ENCODE measurements around the gene SDCCAG8. TPM values are rescaled to one million over a fixed set of nuclear protein-coding genes. Genes with fewer than 3 reads are reported as not detected.

SDCCAG8 gene
- total RNA-seq, 1 donor from 2014 or later = 19.8 TPM

DNA sequence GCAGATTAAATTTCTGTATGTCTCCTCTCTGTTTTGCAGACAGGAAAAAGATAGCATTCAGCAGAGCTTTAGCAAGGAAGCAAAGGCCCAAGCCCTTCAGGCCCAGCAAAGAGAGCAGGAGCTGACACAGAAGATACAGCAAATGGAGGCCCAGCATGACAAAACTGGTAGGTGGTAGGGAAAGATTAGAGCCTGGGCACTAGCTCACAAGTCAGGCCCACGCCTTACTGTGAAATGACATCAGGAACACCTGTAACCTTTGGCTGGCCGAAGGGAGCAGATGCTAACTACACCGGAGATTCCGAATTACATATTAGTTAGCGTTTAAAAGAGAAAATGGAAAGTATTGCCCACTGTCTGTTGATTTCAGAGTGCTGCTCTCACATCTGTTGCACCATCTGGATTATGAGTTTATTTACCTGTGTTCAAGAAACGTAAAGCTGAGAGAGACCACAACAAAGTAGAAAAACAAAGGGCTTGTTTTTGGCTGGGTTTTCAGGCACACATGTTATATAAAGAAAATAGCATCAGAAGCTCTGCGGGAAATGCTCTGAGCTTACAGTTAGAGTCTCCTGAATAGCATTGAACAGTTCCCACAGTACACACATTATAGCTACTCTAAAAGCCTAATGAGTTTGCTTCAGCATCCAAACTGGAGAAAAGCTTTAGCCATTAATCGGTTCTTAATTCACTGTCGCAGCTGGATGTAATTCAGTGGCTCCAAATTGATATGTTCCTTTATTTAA is 160.0 kb downstream of the SDCCAG8 start:
- no peaks in the 10 kb centered on the region for H3K27me3 Mint-ChIP-seq (ENCODE audit: low read depth)
- peaks cover 7% of the 10 kb centered on the region for H3K36me3 Mint-ChIP-seq (ENCODE audit: low read depth)
- H3K9me3 Mint-ChIP-seq (ENCODE audit: low read depth) = no peaks in the 10 kb centered on the region
- H3K4me3 Mint-ChIP-seq (ENCODE audit: unreplicated experiment) = no peak overlapping the region
- no peak for DNase-seq (ENCODE audit: low spot score)
- TF ChIP-seq, protein P1, sequence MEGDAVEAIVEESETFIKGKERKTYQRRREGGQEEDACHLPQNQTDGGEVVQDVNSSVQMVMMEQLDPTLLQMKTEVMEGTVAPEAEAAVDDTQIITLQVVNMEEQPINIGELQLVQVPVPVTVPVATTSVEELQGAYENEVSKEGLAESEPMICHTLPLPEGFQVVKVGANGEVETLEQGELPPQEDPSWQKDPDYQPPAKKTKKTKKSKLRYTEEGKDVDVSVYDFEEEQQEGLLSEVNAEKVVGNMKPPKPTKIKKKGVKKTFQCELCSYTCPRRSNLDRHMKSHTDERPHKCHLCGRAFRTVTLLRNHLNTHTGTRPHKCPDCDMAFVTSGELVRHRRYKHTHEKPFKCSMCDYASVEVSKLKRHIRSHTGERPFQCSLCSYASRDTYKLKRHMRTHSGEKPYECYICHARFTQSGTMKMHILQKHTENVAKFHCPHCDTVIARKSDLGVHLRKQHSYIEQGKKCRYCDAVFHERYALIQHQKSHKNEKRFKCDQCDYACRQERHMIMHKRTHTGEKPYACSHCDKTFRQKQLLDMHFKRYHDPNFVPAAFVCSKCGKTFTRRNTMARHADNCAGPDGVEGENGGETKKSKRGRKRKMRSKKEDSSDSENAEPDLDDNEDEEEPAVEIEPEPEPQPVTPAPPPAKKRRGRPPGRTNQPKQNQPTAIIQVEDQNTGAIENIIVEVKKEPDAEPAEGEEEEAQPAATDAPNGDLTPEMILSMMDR (IDR thresholded peaks at IDR 0.05) = no peak
- no peak overlapping the region for H3K27ac Mint-ChIP-seq (ENCODE audit: unreplicated experiment)
- no peaks in the 10 kb centered on the region for H3K4me1 Mint-ChIP-seq (ENCODE audit: low read depth)

DNA sequence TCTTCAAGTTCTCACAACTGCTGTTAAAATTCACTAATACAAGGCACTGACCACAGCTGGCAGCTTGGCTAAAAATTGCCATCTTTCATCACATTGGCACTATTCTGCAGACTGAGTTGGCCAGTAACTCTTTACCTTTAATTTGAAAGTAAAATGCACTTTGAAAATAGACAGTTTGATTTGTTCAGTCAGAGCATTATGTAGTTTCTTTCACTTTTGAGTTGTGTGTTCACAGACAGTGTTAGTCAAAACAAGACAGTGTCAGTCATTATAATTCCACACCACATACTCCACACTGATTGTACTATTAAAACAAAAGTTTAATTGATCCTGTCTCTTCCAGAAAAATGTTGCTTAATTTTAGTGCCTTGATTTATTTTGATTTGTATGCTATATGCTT is 160.7 kb downstream of the SDCCAG8 start:
- no peaks in the 10 kb centered on the region for H3K27me3 Mint-ChIP-seq (ENCODE audit: low read depth)
- H3K4me1 Mint-ChIP-seq (ENCODE audit: low read depth) = peaks cover 3% of the 10 kb centered on the region
- no peak for DNase-seq (ENCODE audit: low spot score)
- no peak overlapping the region for H3K27ac Mint-ChIP-seq (ENCODE audit: unreplicated experiment)
- no peaks in the 10 kb centered on the region for H3K9me3 Mint-ChIP-seq (ENCODE audit: low read depth)
- H3K36me3 Mint-ChIP-seq (ENCODE audit: low read depth) = peaks cover 6% of the 10 kb centered on the region
- TF ChIP-seq, protein P1 (IDR thresholded peaks at IDR 0.05) = no peak
- H3K4me3 Mint-ChIP-seq (ENCODE audit: unreplicated experiment) = no peak overlapping the region

DNA sequence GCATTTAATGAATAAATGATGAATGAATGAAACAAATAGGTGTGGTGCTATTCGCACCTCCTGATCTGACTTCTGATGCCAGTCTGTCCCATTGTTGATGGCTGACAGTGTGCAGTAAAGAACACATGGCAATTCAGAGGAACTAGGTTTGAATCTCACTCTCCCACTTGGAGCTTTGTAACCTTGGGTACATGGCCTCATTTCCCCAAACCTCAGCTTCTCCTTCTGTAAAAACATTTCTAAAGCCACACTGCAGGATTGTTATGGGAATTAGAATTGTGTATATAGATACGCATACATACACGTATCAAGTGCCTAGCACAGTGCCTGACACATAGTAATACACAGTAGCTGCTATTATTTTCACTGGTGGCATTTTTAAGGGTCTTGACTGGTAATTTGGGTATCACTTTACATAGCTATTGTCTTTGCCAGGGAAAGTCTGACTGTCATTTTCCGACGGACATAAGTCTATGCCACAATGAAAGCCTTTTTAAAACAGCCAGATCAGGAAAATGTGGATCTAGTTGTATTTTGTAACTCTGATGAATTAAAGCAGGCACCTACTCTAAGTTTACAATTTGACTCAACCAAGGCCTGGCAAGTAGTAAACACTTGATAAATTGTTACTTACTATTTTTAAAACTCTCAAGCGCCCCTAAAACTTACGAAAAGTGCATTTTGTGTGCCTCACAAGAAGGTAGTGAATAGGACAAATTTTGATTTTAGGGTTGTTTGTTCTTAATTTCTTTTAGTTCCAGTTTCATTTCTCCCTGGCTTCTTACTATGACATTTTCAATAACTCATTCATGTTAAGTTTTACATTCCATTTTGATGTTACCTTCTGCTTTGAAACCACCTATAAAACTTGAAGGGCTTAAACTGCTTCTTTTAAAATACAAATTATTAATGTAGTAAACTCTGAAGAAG is 164.4 kb downstream of the SDCCAG8 start:
- Mint-ChIP-seq H3K27ac (ENCODE audit: unreplicated experiment) (no peak overlapping the region), H3K9me3 (ENCODE audit: low read depth) (no peaks in the 10 kb centered on the region)
- TF ChIP-seq, protein P1 (IDR thresholded peaks at IDR 0.05) = no peak

DNA sequence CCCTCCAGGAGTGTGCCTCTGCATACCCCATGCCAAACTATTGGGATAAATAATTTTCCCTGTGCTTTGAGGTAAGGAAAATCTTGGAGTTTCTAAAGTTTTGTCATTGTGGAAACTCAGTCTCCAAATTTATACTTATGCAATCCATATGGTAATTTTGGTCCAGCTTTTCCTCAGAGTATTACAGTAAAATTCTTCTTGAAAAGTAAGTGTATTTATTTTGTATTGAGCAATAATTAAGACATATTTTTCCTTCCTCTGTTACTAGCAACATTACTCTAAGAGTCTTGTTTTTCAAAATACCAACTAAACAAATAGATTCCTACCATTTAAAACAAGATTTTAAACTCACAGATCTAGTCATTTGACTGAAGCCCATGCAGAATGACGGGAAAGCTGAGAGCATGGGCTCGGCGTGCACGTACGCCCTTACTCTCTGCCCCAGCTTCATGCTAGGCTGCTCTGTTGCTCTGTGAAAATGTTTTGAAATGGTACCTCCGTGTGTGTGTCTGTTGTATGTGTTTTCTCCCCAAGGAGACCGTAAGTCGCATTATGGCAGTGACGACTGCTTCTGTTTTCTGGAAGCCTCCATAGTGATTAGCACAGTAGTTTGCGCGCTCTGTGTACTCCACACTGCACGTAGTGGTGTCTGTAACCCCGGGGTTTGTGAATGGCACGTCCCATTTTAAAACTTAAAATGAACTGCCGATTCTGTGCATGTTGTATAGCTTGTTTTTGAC is 165.3 kb downstream of the SDCCAG8 start:
- Mint-ChIP-seq H3K27ac (ENCODE audit: unreplicated experiment) (no peak overlapping the region), H3K27me3 (ENCODE audit: low read depth) (no peaks in the 10 kb centered on the region), H3K9me3 (ENCODE audit: low read depth) (no peaks in the 10 kb centered on the region), H3K4me3 (ENCODE audit: unreplicated experiment) (no peak overlapping the region), H3K4me1 (ENCODE audit: low read depth) (peaks cover 10% of the 10 kb centered on the region), H3K36me3 (ENCODE audit: low read depth) (peaks cover 4% of the 10 kb centered on the region)
- TF ChIP-seq, protein P1 (IDR thresholded peaks at IDR 0.05) = no peak
- DNase-seq (ENCODE audit: low spot score) = no peak

More for the DNA sequence above, 164.4 kb downstream of the SDCCAG8 start:
- Mint-ChIP-seq H3K27me3 (ENCODE audit: low read depth) (no peaks in the 10 kb centered on the region), H3K4me3 (ENCODE audit: unreplicated experiment) (no peak overlapping the region), H3K36me3 (ENCODE audit: low read depth) (peaks cover 5% of the 10 kb centered on the region), H3K4me1 (ENCODE audit: low read depth) (peaks cover 10% of the 10 kb centered on the region)
- DNase-seq (ENCODE audit: low spot score) = no peak

DNA sequence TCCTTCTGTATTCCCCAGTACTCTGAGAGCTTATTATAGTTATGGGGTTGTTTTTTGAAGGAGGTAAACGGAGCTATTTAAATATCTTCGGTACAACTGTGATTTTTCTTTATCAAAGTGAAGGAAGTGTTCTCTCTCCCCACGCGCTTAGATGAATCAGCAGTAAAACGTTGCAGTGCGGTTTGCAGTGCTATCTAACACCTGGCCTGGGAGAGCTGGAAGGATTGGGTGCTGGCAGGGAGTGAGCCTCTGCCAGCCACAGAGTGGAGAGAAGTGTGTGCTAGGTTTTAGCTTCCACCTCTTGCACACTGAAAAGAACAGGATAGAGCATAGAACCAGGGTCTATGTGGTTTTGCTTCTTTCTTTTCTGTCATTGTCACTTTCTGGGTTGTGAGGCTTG is 165.9 kb downstream of the SDCCAG8 start:
- no peak for DNase-seq (ENCODE audit: low spot score)
- peaks cover 4% of the 10 kb centered on the region for H3K36me3 Mint-ChIP-seq (ENCODE audit: low read depth)
- no peaks in the 10 kb centered on the region for H3K27me3 Mint-ChIP-seq (ENCODE audit: low read depth)
- H3K27ac Mint-ChIP-seq (ENCODE audit: unreplicated experiment) = no peak overlapping the region
- TF ChIP-seq, protein P1 (IDR thresholded peaks at IDR 0.05) = no peak
- peaks cover 10% of the 10 kb centered on the region for H3K4me1 Mint-ChIP-seq (ENCODE audit: low read depth)
- H3K4me3 Mint-ChIP-seq (ENCODE audit: unreplicated experiment) = peak overlapping the region; percentile 0
- no peaks in the 10 kb centered on the region for H3K9me3 Mint-ChIP-seq (ENCODE audit: low read depth)

Data from chondrocyte (in vitro differentiated cells).